Liver (tissue), 9 donors: Measurements from ENCODE around the gene EIF4G3. TPM values are rescaled to one million over a fixed set of nuclear protein-coding genes. Genes with fewer than 3 reads are reported as not detected.

Experiments used
- DNase-seq: peaks from one replicate; pipeline ENCODE4 v3.0.0-alpha.2; 2017; ENCODE audit warnings: low spot score
- H3K27ac ChIP-seq, 2 donors: one replicate each; pipeline ENCODE4 v1.7.0; 2013; ENCODE audit warnings: inconsistent platforms in 2 of 2, low read length in 2 of 2, control low read depth in 1 of 2, low read depth in 1 of 2, mild to moderate bottlenecking in 1 of 2
- H3K27me3 ChIP-seq, 4 donors: one replicate each; pipeline versions ENCODE4 v1.6.1 to v1.7.0; 2013; ENCODE audit warnings: low read length in 3 of 4, inconsistent platforms in 1 of 4, mild to moderate bottlenecking in 1 of 4, moderate library complexity in 1 of 4; ENCODE audit not compliant: control insufficient read depth in 4 of 4, insufficient read depth in 4 of 4
- H3K36me3 ChIP-seq, 4 donors: one replicate each; pipeline versions ENCODE4 v1.6.1 to v1.7.0; 2013; ENCODE audit warnings: low read length in 3 of 4, mild to moderate bottlenecking in 3 of 4, low read depth in 1 of 4, moderate library complexity in 1 of 4; ENCODE audit not compliant: control insufficient read depth in 4 of 4, insufficient read depth in 3 of 4
- H3K4me1 ChIP-seq, 4 donors: one replicate each; pipeline versions ENCODE4 v1.6.1 to v1.7.0; 2013; ENCODE audit warnings: low read length in 3 of 4, mild to moderate bottlenecking in 3 of 4, moderate library complexity in 1 of 4; ENCODE audit not compliant: control insufficient read depth in 4 of 4, insufficient read depth in 4 of 4
- H3K4me3 ChIP-seq, 3 donors: one replicate each; pipeline versions ENCODE4 v1.6.1 to v1.7.0; 2013; ENCODE audit warnings: low read length in 3 of 3, control low read depth in 1 of 3, low read depth in 1 of 3, mild to moderate bottlenecking in 1 of 3
- H3K9ac ChIP-seq, 2 donors: one replicate each; pipeline ENCODE4 v1.7.0; 2013; ENCODE audit warnings: low read length in 2 of 2, mild to moderate bottlenecking in 2 of 2, moderate library complexity in 2 of 2, control low read depth in 1 of 2, low read depth in 1 of 2
- H3K9me3 ChIP-seq, 4 donors: one replicate each; pipeline versions ENCODE4 v1.6.1 to v1.7.0; 2013; ENCODE audit warnings: low read length in 3 of 4; ENCODE audit not compliant: control insufficient read depth in 4 of 4
- EGR1 ChIP-seq, 2 donors: IDR thresholded peaks; 2 replicates each; pipeline ENCODE4 v1.6.1; 2016 to 2018; ENCODE audit warnings: antibody characterized with exemption in 2 of 2, low read depth in 2 of 2
- FOXA1 ChIP-seq: IDR thresholded peaks from 2 replicates; pipeline ENCODE4 v1.6.1; 2016; ENCODE audit warnings: antibody characterized with exemption
- FOXA2 ChIP-seq: IDR thresholded peaks from 2 replicates; pipeline ENCODE4 v1.6.1; 2016; ENCODE audit warnings: antibody characterized with exemption
- GABPA ChIP-seq, 2 donors: IDR thresholded peaks in 1 of 2; conservative IDR thresholded peaks in 1 of 2; 2 replicates each; pipeline ENCODE4 v1.6.1; 2016; ENCODE audit warnings: antibody characterized with exemption in 2 of 2, mild to moderate bottlenecking in 1 of 2, moderate library complexity in 1 of 2
- HNF4A ChIP-seq, 2 donors: conservative IDR thresholded peaks; 2 replicates each; pipeline ENCODE4 v1.6.1; 2016; ENCODE audit warnings: antibody characterized with exemption in 2 of 2, mild to moderate bottlenecking in 2 of 2
- HNF4G ChIP-seq: IDR thresholded peaks from 2 replicates; pipeline ENCODE4 v1.6.1; 2016; ENCODE audit warnings: antibody characterized with exemption
- JUND ChIP-seq, 2 donors: IDR thresholded peaks; 2 replicates each; pipeline ENCODE4 v1.6.1; 2016; ENCODE audit warnings: antibody characterized with exemption in 2 of 2
- MAX ChIP-seq: IDR thresholded peaks from 2 replicates; pipeline ENCODE4 v1.6.1; 2016; ENCODE audit warnings: antibody characterized with exemption
- NR2F2 ChIP-seq: IDR thresholded peaks from 2 replicates; pipeline ENCODE4 v1.6.1; 2016; ENCODE audit warnings: antibody characterized with exemption
- RAD21 ChIP-seq, 2 donors: IDR thresholded peaks; 2 replicates each; pipeline ENCODE4 v1.6.1; 2016; ENCODE audit warnings: antibody characterized with exemption in 2 of 2, mild to moderate bottlenecking in 2 of 2
- RXRA ChIP-seq, 2 donors: IDR thresholded peaks; 2 replicates each; pipeline ENCODE4 v1.6.1; 2017 to 2018; ENCODE audit warnings: antibody characterized with exemption in 2 of 2, mild to moderate bottlenecking in 1 of 2
- SP1 ChIP-seq: IDR thresholded peaks from 2 replicates; pipeline ENCODE4 v1.6.1; 2018; ENCODE audit warnings: antibody characterized with exemption, mild to moderate bottlenecking
- TAF1 ChIP-seq: conservative IDR thresholded peaks from 2 replicates; pipeline ENCODE4 v1.6.1; 2016; ENCODE audit warnings: antibody characterized with exemption, mild to moderate bottlenecking
- YY1 ChIP-seq: IDR thresholded peaks from 2 replicates; pipeline ENCODE4 v1.6.1; 2016; ENCODE audit warnings: antibody characterized with exemption, mild to moderate bottlenecking
- WGBS: extraction: QIAGEN DNeasy Blood & Tissue Kit; methylation state at CpG from one replicate; pipeline ENCODE4 v1.1.7; 2013; 5-methylcytosine and 5-hydroxymethylcytosine counted together
- polyA plus RNA-seq, 2 donors: library from polyadenylated mRNA; stranded (reverse) in 1 of 2; unstranded in 1 of 2; fragments of 200-250 nt in 1 of 2; fragments of >200 nt in 1 of 2; fragmentation: Nextera tagmentation in 1 of 2; extraction: Ambion mirVana in 1 of 2; gene quantifications; one replicate each; pipeline versions ENCODE4 v1.2.1 to v1.2.3, GENCODE V29; 2013 to 2015
- total RNA-seq, 2 donors: library from RNA; depleted of rRNA; stranded (reverse); fragments of >200 nt; gene quantifications; one replicate each; pipeline ENCODE4 v1.2.3, GENCODE V29; 2014
- TF ChIP-seq, protein P1 (sequence below): IDR thresholded peaks from 2 replicates; pipeline ENCODE4 v1.6.1; 2016; ENCODE audit warnings: antibody characterized with exemption
- TF ChIP-seq, protein P2 (sequence below): IDR thresholded peaks from 2 replicates; pipeline ENCODE4 v1.6.1; 2016; ENCODE audit warnings: antibody characterized with exemption
- TF ChIP-seq, protein P3 (sequence below): fragments of 150-350 bp; IDR thresholded peaks from 2 replicates; pipeline ENCODE4 v1.5.1; 2017; ENCODE audit warnings: improper control_type of control experiment, low read depth, low read length; ENCODE audit not compliant: missing input control
- TF ChIP-seq, protein P4 (sequence below): IDR thresholded peaks from 2 replicates; pipeline ENCODE4 v1.6.1; 2016; ENCODE audit warnings: antibody characterized with exemption, mild to moderate bottlenecking
- donor health status: healthy.
- donor health status: healthy.
- donor health status: healthy.
- donor health status: healthy.
- donor health status: healthy.

Gene EIF4G3
- total and polyA plus RNA-seq, 4 donors, result 7.6 to 22.8 (median 11.7) TPM

GRCh38 chr1:21065851-21066250 is 110.8 kb downstream of the EIF4G3 start:
- TF ChIP-seq TAF1, result no peak
- no peak for TF ChIP-seq FOXA2
- TF ChIP-seq, protein P1, sequence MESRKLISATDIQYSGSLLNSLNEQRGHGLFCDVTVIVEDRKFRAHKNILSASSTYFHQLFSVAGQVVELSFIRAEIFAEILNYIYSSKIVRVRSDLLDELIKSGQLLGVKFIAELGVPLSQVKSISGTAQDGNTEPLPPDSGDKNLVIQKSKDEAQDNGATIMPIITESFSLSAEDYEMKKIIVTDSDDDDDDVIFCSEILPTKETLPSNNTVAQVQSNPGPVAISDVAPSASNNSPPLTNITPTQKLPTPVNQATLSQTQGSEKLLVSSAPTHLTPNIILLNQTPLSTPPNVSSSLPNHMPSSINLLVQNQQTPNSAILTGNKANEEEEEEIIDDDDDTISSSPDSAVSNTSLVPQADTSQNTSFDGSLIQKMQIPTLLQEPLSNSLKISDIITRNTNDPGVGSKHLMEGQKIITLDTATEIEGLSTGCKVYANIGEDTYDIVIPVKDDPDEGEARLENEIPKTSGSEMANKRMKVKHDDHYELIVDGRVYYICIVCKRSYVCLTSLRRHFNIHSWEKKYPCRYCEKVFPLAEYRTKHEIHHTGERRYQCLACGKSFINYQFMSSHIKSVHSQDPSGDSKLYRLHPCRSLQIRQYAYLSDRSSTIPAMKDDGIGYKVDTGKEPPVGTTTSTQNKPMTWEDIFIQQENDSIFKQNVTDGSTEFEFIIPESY, result no peak
- no peak for TF ChIP-seq JUND (IDR thresholded peaks at IDR 0.05)
- TF ChIP-seq GABPA (IDR thresholded peaks at IDR 0.05 in 1 of 2, conservative IDR thresholded peaks at IDR 0.05 in 1 of 2), result no peak
- TF ChIP-seq HNF4A (conservative IDR thresholded peaks at IDR 0.05), result no peak
- TF ChIP-seq SP1, result no peak
- TF ChIP-seq, protein P2, sequence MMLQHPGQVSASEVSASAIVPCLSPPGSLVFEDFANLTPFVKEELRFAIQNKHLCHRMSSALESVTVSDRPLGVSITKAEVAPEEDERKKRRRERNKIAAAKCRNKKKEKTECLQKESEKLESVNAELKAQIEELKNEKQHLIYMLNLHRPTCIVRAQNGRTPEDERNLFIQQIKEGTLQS, result no peak
- TF ChIP-seq, protein P3, sequence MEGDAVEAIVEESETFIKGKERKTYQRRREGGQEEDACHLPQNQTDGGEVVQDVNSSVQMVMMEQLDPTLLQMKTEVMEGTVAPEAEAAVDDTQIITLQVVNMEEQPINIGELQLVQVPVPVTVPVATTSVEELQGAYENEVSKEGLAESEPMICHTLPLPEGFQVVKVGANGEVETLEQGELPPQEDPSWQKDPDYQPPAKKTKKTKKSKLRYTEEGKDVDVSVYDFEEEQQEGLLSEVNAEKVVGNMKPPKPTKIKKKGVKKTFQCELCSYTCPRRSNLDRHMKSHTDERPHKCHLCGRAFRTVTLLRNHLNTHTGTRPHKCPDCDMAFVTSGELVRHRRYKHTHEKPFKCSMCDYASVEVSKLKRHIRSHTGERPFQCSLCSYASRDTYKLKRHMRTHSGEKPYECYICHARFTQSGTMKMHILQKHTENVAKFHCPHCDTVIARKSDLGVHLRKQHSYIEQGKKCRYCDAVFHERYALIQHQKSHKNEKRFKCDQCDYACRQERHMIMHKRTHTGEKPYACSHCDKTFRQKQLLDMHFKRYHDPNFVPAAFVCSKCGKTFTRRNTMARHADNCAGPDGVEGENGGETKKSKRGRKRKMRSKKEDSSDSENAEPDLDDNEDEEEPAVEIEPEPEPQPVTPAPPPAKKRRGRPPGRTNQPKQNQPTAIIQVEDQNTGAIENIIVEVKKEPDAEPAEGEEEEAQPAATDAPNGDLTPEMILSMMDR, result no peak
- no peak for TF ChIP-seq EGR1 (IDR thresholded peaks at IDR 0.05; ENCODE audit: low read depth in 2 of 2)
- TF ChIP-seq NR2F2, result no peak
- TF ChIP-seq RXRA (IDR thresholded peaks at IDR 0.05), result no peak
- no peak for TF ChIP-seq FOXA1
- no peak for TF ChIP-seq YY1
- TF ChIP-seq, protein P4, sequence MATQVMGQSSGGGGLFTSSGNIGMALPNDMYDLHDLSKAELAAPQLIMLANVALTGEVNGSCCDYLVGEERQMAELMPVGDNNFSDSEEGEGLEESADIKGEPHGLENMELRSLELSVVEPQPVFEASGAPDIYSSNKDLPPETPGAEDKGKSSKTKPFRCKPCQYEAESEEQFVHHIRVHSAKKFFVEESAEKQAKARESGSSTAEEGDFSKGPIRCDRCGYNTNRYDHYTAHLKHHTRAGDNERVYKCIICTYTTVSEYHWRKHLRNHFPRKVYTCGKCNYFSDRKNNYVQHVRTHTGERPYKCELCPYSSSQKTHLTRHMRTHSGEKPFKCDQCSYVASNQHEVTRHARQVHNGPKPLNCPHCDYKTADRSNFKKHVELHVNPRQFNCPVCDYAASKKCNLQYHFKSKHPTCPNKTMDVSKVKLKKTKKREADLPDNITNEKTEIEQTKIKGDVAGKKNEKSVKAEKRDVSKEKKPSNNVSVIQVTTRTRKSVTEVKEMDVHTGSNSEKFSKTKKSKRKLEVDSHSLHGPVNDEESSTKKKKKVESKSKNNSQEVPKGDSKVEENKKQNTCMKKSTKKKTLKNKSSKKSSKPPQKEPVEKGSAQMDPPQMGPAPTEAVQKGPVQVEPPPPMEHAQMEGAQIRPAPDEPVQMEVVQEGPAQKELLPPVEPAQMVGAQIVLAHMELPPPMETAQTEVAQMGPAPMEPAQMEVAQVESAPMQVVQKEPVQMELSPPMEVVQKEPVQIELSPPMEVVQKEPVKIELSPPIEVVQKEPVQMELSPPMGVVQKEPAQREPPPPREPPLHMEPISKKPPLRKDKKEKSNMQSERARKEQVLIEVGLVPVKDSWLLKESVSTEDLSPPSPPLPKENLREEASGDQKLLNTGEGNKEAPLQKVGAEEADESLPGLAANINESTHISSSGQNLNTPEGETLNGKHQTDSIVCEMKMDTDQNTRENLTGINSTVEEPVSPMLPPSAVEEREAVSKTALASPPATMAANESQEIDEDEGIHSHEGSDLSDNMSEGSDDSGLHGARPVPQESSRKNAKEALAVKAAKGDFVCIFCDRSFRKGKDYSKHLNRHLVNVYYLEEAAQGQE, result no peak
- TF ChIP-seq MAX, result no peak
- no peak for TF ChIP-seq HNF4G
- no peak for TF ChIP-seq RAD21 (IDR thresholded peaks at IDR 0.05)
- Histone ChIP-seq H3K27me3 (no peaks in the 10 kb centered on the region), H3K4me3 (no peak overlapping the region), H3K27ac (no peak overlapping the region), H3K36me3 (no peaks in the 10 kb centered on the region), H3K4me1 (no peaks in the 10 kb centered on the region), H3K9me3 (no peaks in the 10 kb centered on the region), H3K9ac (no peak overlapping the region)
- DNase-seq, result no peak
- 98% methylated on average over 2 of the region's 2 CpGs for WGBS

DNA sequence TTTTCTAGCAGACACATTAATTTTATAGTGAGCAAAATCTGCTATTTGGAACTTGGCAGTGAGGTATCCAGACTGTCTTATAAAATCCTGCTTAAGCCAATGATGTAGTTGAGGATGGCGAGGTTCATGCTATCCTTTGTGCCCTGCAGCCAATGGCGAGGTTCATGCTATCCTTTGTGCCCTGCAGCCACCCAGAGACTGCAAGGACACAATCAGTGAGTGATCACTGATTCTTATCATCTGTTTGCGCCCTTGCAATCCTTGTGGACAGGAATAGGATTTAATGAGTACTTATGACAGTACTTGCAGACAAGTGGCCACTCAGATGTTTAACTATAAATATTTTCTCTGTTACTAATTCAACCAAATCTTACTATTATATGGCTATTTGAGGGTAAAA is 112.6 kb downstream of the EIF4G3 start:
- DNase-seq, result no peak
- Histone ChIP-seq H3K9ac (no peak overlapping the region), H3K36me3 (no peaks in the 10 kb centered on the region), H3K27me3 (no peaks in the 10 kb centered on the region), H3K4me1 (peaks cover 0 to 2% (median 0%) of the 10 kb centered on the region in 4 donors), H3K4me3 (no peak overlapping the region), H3K27ac (no peak overlapping the region), H3K9me3 (no peaks in the 10 kb centered on the region)
- WGBS, result 97% methylated on average over 3 of the region's 3 CpGs
- TF ChIP-seq GABPA (IDR thresholded peaks at IDR 0.05 in 1 of 2, conservative IDR thresholded peaks at IDR 0.05 in 1 of 2), result no peak
- TF ChIP-seq HNF4G, result no peak
- no peak for TF ChIP-seq RAD21 (IDR thresholded peaks at IDR 0.05)
- no peak for TF ChIP-seq EGR1 (IDR thresholded peaks at IDR 0.05; ENCODE audit: low read depth in 2 of 2)
- TF ChIP-seq, protein P4, result no peak
